ENCODE results near the gene TMEM91.

Gene TMEM91

DNA sequence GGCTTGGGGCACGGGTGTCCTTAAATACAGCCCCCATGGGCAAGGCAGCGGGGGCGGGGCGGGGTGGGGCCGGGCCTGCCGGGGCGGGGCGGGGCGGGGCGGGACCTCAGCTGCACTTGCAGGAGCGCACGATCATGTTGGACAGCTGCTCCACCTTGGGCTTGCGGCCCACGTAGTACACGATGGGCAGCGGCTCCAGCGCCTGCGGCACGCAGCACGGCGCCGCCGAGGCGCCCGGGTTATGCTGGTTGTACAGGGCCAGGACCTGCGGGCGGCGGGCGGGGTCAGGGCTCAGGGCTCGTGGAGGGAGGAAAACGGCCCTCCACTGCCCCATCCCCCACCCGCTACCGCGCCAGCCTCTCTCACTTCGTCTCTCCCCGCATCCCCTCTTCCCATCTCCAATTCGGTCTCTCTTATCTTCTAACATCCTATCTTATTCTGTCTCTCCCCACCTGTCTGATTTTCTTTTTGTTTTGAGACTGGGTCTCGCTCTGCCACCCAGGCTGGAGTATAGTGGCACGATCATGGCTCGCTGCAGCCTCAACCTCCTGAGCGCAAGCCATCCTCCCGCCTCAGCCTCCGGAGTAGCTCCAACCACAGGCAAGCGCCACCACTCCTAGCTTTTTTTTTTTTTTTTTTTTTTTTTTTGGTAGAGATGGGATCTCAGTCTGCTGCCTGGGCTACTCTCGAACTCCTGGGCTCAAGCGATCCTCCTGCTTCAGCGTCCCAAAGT lies 45.2 kb upstream of the TMEM91 start:
- Histone ChIP-seq H3K9me3 (replicated peaks; ENCODE audit: insufficient read depth, low read length) (no peaks in the 10 kb centered on the region), H3K4me3 (ENCODE audit: low read length) (no peak overlapping the region), H3K79me2 (ENCODE audit: low read length) (peaks cover 3% of the 10 kb centered on the region; the same call in 1 of the 2 replicates), H3K36me3 (replicated peaks; ENCODE audit: insufficient read depth, low read length) (no peaks in the 10 kb centered on the region), H2AFZ (ENCODE audit: low read length) (no peak overlapping the region), H3K4me1 (ENCODE audit: low read length) (peaks cover 18% of the 10 kb centered on the region), H3K9ac (ENCODE audit: low read length) (no peak overlapping the region), H3K27ac (ENCODE audit: low read length) (no peak overlapping the region), H3K9me2 (replicated peaks; ENCODE audit: insufficient read depth, low read length) (no peaks in the 10 kb centered on the region), H3F3A (ENCODE audit: insufficient read depth, low read length) (peaks cover 21% of the 10 kb centered on the region), H3K4me2 (ENCODE audit: low read depth, low read length) (no peak overlapping the region), H4K20me1 (ENCODE audit: insufficient read depth, low read length) (no peaks in the 10 kb centered on the region), H3K27me3 (replicated peaks; ENCODE audit: insufficient read depth, low read length) (no peaks in the 10 kb centered on the region)
- TF ChIP-seq, protein P1, sequence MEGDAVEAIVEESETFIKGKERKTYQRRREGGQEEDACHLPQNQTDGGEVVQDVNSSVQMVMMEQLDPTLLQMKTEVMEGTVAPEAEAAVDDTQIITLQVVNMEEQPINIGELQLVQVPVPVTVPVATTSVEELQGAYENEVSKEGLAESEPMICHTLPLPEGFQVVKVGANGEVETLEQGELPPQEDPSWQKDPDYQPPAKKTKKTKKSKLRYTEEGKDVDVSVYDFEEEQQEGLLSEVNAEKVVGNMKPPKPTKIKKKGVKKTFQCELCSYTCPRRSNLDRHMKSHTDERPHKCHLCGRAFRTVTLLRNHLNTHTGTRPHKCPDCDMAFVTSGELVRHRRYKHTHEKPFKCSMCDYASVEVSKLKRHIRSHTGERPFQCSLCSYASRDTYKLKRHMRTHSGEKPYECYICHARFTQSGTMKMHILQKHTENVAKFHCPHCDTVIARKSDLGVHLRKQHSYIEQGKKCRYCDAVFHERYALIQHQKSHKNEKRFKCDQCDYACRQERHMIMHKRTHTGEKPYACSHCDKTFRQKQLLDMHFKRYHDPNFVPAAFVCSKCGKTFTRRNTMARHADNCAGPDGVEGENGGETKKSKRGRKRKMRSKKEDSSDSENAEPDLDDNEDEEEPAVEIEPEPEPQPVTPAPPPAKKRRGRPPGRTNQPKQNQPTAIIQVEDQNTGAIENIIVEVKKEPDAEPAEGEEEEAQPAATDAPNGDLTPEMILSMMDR (IDR thresholded peaks at IDR 0.05; ENCODE audit: low read length) = no peak
- TF ChIP-seq EZH2phosphoT487 (IDR thresholded peaks at IDR 0.05; ENCODE audit: low read length) (no peak), EZH2 (optimal IDR thresholded peaks at IDR 0.05; ENCODE audit: low read depth, low read length) (no peak)
- DNase-seq = no peak

DNA sequence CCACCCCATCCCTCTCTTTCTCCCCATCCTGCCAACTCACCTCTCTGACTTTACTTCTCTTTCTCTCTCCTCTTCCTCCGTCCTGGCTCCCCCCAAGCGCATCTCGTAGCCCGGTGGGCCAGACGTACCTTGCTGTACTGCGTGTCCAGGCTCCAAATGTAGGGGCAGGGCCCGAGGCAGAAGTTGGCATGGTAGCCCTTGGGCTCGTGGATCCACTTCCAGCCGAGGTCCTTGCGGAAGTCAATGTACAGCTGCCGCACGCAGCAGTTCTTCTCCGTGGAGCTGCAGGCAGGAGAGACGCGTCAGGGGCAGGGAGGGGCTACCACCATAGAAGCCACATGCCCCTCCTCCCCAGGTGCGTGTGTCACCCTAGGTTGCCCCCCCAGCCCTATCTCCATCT lies 44.3 kb upstream of the TMEM91 start:
- Histone ChIP-seq H3K9ac (ENCODE audit: low read length) (no peak overlapping the region), H3K79me2 (ENCODE audit: low read length) (peaks cover under 1% of the 10 kb centered on the region; the same call in 1 of the 2 replicates), H3K4me1 (ENCODE audit: low read length) (peaks cover 14% of the 10 kb centered on the region), H3K9me2 (replicated peaks; ENCODE audit: insufficient read depth, low read length) (no peaks in the 10 kb centered on the region), H3K4me2 (ENCODE audit: low read depth, low read length) (no peak overlapping the region), H3F3A (ENCODE audit: insufficient read depth, low read length) (peaks cover 15% of the 10 kb centered on the region), H3K4me3 (ENCODE audit: low read length) (no peak overlapping the region), H3K9me3 (replicated peaks; ENCODE audit: insufficient read depth, low read length) (no peaks in the 10 kb centered on the region), H3K36me3 (replicated peaks; ENCODE audit: insufficient read depth, low read length) (no peaks in the 10 kb centered on the region), H3K27ac (ENCODE audit: low read length) (no peak overlapping the region), H4K20me1 (ENCODE audit: insufficient read depth, low read length) (no peaks in the 10 kb centered on the region), H2AFZ (ENCODE audit: low read length) (no peak overlapping the region), H3K27me3 (replicated peaks; ENCODE audit: insufficient read depth, low read length) (no peaks in the 10 kb centered on the region)
- no peak for DNase-seq
- TF ChIP-seq EZH2phosphoT487 (IDR thresholded peaks at IDR 0.05; ENCODE audit: low read length) = no peak
- TF ChIP-seq, protein P1 (IDR thresholded peaks at IDR 0.05; ENCODE audit: low read length) = no peak
- TF ChIP-seq EZH2 (optimal IDR thresholded peaks at IDR 0.05; ENCODE audit: low read depth, low read length) = no peak

DNA sequence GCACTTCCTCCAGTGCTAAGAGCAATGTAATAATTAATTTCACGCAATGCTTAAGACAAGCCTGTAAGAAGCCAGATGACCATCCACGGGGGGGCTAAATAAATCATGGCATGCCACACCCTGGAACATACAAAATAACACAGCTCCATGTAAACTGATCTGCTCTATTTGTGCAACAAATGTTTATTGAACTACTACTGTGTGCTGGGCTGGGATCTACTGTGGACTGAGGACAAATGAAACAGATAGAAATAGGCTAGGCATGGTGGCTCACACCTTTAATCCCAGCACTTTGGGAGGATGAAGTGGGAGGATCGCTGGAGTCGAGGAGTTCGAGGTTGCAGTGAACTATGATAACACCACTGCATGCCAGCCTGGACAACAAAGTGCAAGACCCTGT lies 43.9 kb upstream of the TMEM91 start:
- no peaks in the 10 kb centered on the region for H3K36me3 ChIP-seq (replicated peaks; ENCODE audit: insufficient read depth, low read length)
- no peaks in the 10 kb centered on the region for H3K9me2 ChIP-seq (replicated peaks; ENCODE audit: insufficient read depth, low read length)
- H3K27me3 ChIP-seq (replicated peaks; ENCODE audit: insufficient read depth, low read length) = no peaks in the 10 kb centered on the region
- DNase-seq = no peak
- H2AFZ ChIP-seq (ENCODE audit: low read length) = no peak overlapping the region
- H3F3A ChIP-seq (ENCODE audit: insufficient read depth, low read length) = peaks cover 12% of the 10 kb centered on the region
- H3K27ac ChIP-seq (ENCODE audit: low read length) = no peak overlapping the region
- no peaks in the 10 kb centered on the region for H3K79me2 ChIP-seq (ENCODE audit: low read length)
- no peaks in the 10 kb centered on the region for H3K9me3 ChIP-seq (replicated peaks; ENCODE audit: insufficient read depth, low read length)
- H3K4me3 ChIP-seq (ENCODE audit: low read length) = no peak overlapping the region
- no peaks in the 10 kb centered on the region for H4K20me1 ChIP-seq (ENCODE audit: insufficient read depth, low read length)
- H3K4me2 ChIP-seq (ENCODE audit: low read depth, low read length) = no peak overlapping the region
- no peak overlapping the region for H3K9ac ChIP-seq (ENCODE audit: low read length)
- H3K4me1 ChIP-seq (ENCODE audit: low read length) = peaks cover 13% of the 10 kb centered on the region
- TF ChIP-seq EZH2phosphoT487 (IDR thresholded peaks at IDR 0.05; ENCODE audit: low read length) (no peak), EZH2 (optimal IDR thresholded peaks at IDR 0.05; ENCODE audit: low read depth, low read length) (no peak)
- TF ChIP-seq, protein P1 (IDR thresholded peaks at IDR 0.05; ENCODE audit: low read length) = no peak
